Measurements from ENCODE around the gene AGAP1. TPM values are rescaled to one million over a fixed set of nuclear protein-coding genes. Genes with fewer than 3 reads are reported as not detected.

The AGAP1 gene
- total RNA-seq, 1 donor from 2014 or later, result 54.7 TPM

- no peak for DNase-seq (ENCODE audit: low read depth, low spot score)
- Mint-ChIP-seq H3K27ac (ENCODE audit: unreplicated experiment) (no peak overlapping the region), H3K4me3 (no peak overlapping the region), H3K9me3 (no peaks in the 10 kb centered on the region), H3K36me3 (ENCODE audit: low read depth) (peaks cover 17% of the 10 kb centered on the region), H3K27me3 (ENCODE audit: low read depth) (no peaks in the 10 kb centered on the region), H3K4me1 (peaks cover 48% of the 10 kb centered on the region)
- no peak for TF ChIP-seq CTCF (conservative IDR thresholded peaks at IDR 0.05)
These were observed 230.1 kb downstream of the AGAP1 start for GRCh38 chr2:235723811-235724465.

GRCh38 chr2:235725016-235725489 lies 231.2 kb downstream of the AGAP1 start:
- DNase-seq (ENCODE audit: low read depth, low spot score), result no peak
- H3K27ac Mint-ChIP-seq (ENCODE audit: unreplicated experiment), result no peak overlapping the region
- H3K9me3 Mint-ChIP-seq, result no peaks in the 10 kb centered on the region
- no peaks in the 10 kb centered on the region for H3K27me3 Mint-ChIP-seq (ENCODE audit: low read depth)
- peaks cover 16% of the 10 kb centered on the region for H3K36me3 Mint-ChIP-seq (ENCODE audit: low read depth)
- H3K4me1 Mint-ChIP-seq, result peaks cover 42% of the 10 kb centered on the region
- no peak for TF ChIP-seq CTCF (conservative IDR thresholded peaks at IDR 0.05)
- H3K4me3 Mint-ChIP-seq, result no peak overlapping the region

GRCh38 chr2:235725841-235726240 lies 232.0 kb downstream of the AGAP1 start:
- Mint-ChIP-seq H3K4me3 (no peak overlapping the region), H3K27ac (ENCODE audit: unreplicated experiment) (no peak overlapping the region), H3K9me3 (no peaks in the 10 kb centered on the region), H3K4me1 (peaks cover 37% of the 10 kb centered on the region), H3K27me3 (ENCODE audit: low read depth) (no peaks in the 10 kb centered on the region), H3K36me3 (ENCODE audit: low read depth) (peaks cover 14% of the 10 kb centered on the region)
- TF ChIP-seq CTCF (conservative IDR thresholded peaks at IDR 0.05), result no peak
- DNase-seq (ENCODE audit: low read depth, low spot score), result no peak

GRCh38 chr2:235726554-235726953 lies 232.7 kb downstream of the AGAP1 start:
- DNase-seq (ENCODE audit: low read depth, low spot score), result no peak
- H3K4me1 Mint-ChIP-seq, result peaks cover 41% of the 10 kb centered on the region
- H3K27me3 Mint-ChIP-seq (ENCODE audit: low read depth), result no peaks in the 10 kb centered on the region
- H3K9me3 Mint-ChIP-seq, result no peaks in the 10 kb centered on the region
- peaks cover 14% of the 10 kb centered on the region for H3K36me3 Mint-ChIP-seq (ENCODE audit: low read depth)
- H3K27ac Mint-ChIP-seq (ENCODE audit: unreplicated experiment), result peak overlapping the region; percentile 69
- H3K4me3 Mint-ChIP-seq, result no peak overlapping the region
- no peak for TF ChIP-seq CTCF (conservative IDR thresholded peaks at IDR 0.05)

- H3K27ac Mint-ChIP-seq (ENCODE audit: unreplicated experiment), result peak overlapping the region; percentile 69
These were observed 233.3 kb downstream of the AGAP1 start for GRCh38 chr2:235727174-235727573.

More at GRCh38 chr2:235727174-235727573, 233.3 kb downstream of the AGAP1 start:
- TF ChIP-seq CTCF (conservative IDR thresholded peaks at IDR 0.05), result no peak
- H3K4me1 Mint-ChIP-seq, result peaks cover 41% of the 10 kb centered on the region
- H3K9me3 Mint-ChIP-seq, result no peaks in the 10 kb centered on the region
- H3K36me3 Mint-ChIP-seq (ENCODE audit: low read depth), result peaks cover 8% of the 10 kb centered on the region
- no peaks in the 10 kb centered on the region for H3K27me3 Mint-ChIP-seq (ENCODE audit: low read depth)
- no peak for DNase-seq (ENCODE audit: low read depth, low spot score)
- H3K4me3 Mint-ChIP-seq, result no peak overlapping the region

Data from neural crest cell (in vitro differentiated cells).